ENCODE measurements around the gene THAP7.
"Not testable (repeated sequence)": the region's sequence is repeated elsewhere in the genome, so short reads cannot be mapped to it uniquely, and the experiment has no call there.

THAP7 gene

GRCh38 chr22:21001601-21002325 lies at the start of gene THAP7:
Gene THAP7, minus strand, starts transcription at chr22:21002118. Its CDS starts 207 bp downstream, at chr22:21001911.
- peak; percentile 95 for DNase-seq (ENCODE audit: low spot score)

GRCh38 chr22:21051145-21051830 lies 49.4 kb upstream of the THAP7 start:
- no peak for DNase-seq (ENCODE audit: low spot score)

- DNase-seq (ENCODE audit: low spot score), result not testable (repeated sequence)
These were observed 47.0 kb upstream of the THAP7 start for GRCh38 chr22:21048965-21049364.

- not testable (repeated sequence) for DNase-seq (ENCODE audit: low spot score)
These were observed 46.5 kb upstream of the THAP7 start for GRCh38 chr22:21048448-21048847.

GRCh38 chr22:21047730-21048129 lies 45.8 kb upstream of the THAP7 start:
- DNase-seq (ENCODE audit: low spot score), result no peak

- no peak for DNase-seq (ENCODE audit: low spot score)
These were observed 45.2 kb upstream of the THAP7 start for GRCh38 chr22:21047035-21047661.

GRCh38 chr22:21045585-21046294 lies 43.8 kb upstream of the THAP7 start, which contains the start of gene LRRC74B:
Gene LRRC74B, plus strand, starts transcription at chr22:21045946. Its CDS starts 41 bp downstream, at chr22:21045987.
- peak; percentile 95 for DNase-seq (ENCODE audit: low spot score)

GRCh38 chr22:21044931-21045584 lies 43.1 kb upstream of the THAP7 start:
- DNase-seq (ENCODE audit: low spot score), result peak; percentile 18

- no peak for DNase-seq (ENCODE audit: low spot score)
These were observed 42.1 kb upstream of the THAP7 start for GRCh38 chr22:21043860-21044535.

- DNase-seq (ENCODE audit: low spot score), result no peak
These were observed 41.3 kb upstream of the THAP7 start for GRCh38 chr22:21042978-21043859.

- DNase-seq (ENCODE audit: low spot score), result no peak
These were observed 40.0 kb upstream of the THAP7 start for GRCh38 chr22:21041937-21042336.

- not testable (repeated sequence) for DNase-seq (ENCODE audit: low spot score)
These were observed 37.2 kb upstream of the THAP7 start for GRCh38 chr22:21039158-21039557.

- DNase-seq (ENCODE audit: low spot score), result no peak
These were observed 36.5 kb upstream of the THAP7 start for GRCh38 chr22:21038405-21038804.

- DNase-seq (ENCODE audit: low spot score), result no peak
These were observed 33.1 kb upstream of the THAP7 start for GRCh38 chr22:21034989-21035388.

GRCh38 chr22:21033895-21034294 lies 32.0 kb upstream of the THAP7 start:
- DNase-seq (ENCODE audit: low spot score), result no peak

GRCh38 chr22:21032868-21033688 lies 31.2 kb upstream of the THAP7 start:
- DNase-seq (ENCODE audit: low spot score), result no peak

GRCh38 chr22:21032037-21032867 lies 30.3 kb upstream of the THAP7 start, which contains the start of gene SLC7A4:
Gene SLC7A4, minus strand, starts transcription at chr22:21032561. Its CDS starts 749 bp downstream, at chr22:21031812.
- DNase-seq (ENCODE audit: low spot score), result peak; percentile 44

- no peak for DNase-seq (ENCODE audit: low spot score)
These were observed 29.7 kb upstream of the THAP7 start for GRCh38 chr22:21031545-21032036.

Measured in Ammon's horn (tissue), 1 donor.